ENCODE results near the gene KIAA1549.

Gene KIAA1549

DNA sequence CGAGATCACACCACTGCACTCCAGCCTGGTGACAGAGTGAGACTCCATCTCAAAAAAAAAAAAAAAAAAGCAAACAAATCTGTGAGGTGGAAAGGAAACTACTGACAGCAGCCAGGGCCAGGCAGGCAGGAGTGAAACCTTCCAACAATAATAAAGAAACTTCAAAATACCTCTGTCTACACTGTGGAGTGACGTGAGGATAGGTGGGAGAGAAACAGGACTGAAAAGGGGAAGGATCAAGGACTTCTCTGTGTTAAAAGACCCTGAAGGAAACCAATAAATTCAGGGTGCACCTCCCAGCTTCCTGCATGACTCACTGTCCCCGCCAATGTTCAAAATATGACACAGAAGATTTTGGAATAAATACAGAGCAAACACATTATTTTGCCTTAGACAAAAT, 82.9 kb downstream of the KIAA1549 start:
- DNase-seq (ENCODE audit: low read depth), result no peak
- TF ChIP-seq, protein P1, sequence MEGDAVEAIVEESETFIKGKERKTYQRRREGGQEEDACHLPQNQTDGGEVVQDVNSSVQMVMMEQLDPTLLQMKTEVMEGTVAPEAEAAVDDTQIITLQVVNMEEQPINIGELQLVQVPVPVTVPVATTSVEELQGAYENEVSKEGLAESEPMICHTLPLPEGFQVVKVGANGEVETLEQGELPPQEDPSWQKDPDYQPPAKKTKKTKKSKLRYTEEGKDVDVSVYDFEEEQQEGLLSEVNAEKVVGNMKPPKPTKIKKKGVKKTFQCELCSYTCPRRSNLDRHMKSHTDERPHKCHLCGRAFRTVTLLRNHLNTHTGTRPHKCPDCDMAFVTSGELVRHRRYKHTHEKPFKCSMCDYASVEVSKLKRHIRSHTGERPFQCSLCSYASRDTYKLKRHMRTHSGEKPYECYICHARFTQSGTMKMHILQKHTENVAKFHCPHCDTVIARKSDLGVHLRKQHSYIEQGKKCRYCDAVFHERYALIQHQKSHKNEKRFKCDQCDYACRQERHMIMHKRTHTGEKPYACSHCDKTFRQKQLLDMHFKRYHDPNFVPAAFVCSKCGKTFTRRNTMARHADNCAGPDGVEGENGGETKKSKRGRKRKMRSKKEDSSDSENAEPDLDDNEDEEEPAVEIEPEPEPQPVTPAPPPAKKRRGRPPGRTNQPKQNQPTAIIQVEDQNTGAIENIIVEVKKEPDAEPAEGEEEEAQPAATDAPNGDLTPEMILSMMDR (IDR thresholded peaks at IDR 0.05; ENCODE audit: low read depth, low read length, missing control alignments), result no peak
- H3K4me3 ChIP-seq (ENCODE audit: low read depth, low read length), result no peak overlapping the region
- in situ Hi-C loops (cut with HindIII; ENCODE audit: low sequenced_read_pairs), result no loop called here

DNA sequence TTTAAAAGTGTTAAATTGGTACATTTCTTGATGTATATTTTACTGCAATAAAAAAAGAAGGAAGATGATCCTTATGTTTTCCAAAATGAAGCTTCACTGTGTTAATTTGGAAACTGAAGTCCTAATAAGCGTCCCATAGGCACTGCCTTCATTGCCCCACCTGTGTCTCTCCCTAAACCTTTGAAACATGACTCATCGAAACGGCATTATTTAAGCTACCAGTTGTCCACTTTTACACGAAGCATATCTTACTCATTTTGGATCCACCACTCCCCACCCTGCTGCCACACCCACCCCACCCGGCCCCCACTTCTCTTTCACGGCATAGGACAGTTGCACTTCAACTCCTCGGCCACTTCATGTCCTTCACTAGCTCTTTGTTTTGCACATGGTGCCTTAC, 85.5 kb downstream of the KIAA1549 start:
- H3K4me3 ChIP-seq (ENCODE audit: low read depth, low read length), result no peak overlapping the region
- TF ChIP-seq, protein P1 (IDR thresholded peaks at IDR 0.05; ENCODE audit: low read depth, low read length, missing control alignments), result no peak
- no peak for DNase-seq (ENCODE audit: low read depth)
- in situ Hi-C loops (cut with HindIII; ENCODE audit: low sequenced_read_pairs), result no loop called here

DNA sequence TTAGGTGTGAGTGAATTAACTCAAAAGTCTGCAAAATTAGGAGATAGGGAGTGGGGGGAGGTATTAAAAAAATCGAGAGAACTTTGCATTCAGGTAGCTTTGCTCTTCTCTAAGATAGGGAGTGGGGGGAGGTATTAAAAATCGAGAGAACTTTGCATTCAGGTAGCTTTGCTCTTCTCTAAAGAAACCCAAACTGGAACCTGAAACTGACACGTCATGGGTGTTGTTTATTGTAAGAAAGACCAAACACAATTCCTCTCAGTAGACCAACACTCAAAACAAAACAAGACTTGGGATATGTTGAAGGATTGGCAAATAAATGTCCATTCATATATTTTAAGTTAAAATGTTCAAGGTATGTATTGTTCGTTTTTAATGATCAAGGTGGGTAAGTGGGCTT, 87.9 kb downstream of the KIAA1549 start:
- H3K4me3 ChIP-seq (ENCODE audit: low read depth, low read length), result no peak overlapping the region
- no peak for DNase-seq (ENCODE audit: low read depth)
- TF ChIP-seq, protein P1 (IDR thresholded peaks at IDR 0.05; ENCODE audit: low read depth, low read length, missing control alignments), result no peak
- in situ Hi-C loops (cut with HindIII; ENCODE audit: low sequenced_read_pairs), result loop anchor here (5.0 kb wide), 1 partner anchor 34 kb away; no protein-coding TSS in a partner anchor

DNA sequence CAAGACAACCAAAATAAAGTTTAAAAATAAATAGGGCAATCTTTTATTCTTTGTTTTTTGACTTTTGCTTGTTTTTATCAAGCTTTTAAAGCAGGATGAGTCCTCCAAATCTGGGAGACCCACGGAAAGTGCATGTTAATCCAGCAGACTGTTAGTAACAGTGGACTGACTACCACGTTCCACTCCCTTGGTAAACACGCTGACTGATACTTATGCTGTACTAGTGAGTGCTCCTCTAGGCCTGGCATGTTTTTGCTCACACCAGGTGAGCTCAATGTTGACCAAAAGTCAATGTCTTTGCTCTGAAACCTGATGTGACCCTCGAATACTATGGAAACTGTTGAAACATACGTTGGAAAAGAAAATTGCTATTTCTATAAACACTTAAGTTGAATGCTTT, 88.4 kb downstream of the KIAA1549 start:
- in situ Hi-C loops (cut with HindIII; ENCODE audit: low sequenced_read_pairs), result loop anchor here (5.0 kb wide), 1 partner anchor 34 kb away; no protein-coding TSS in a partner anchor
- no peak overlapping the region for H3K4me3 ChIP-seq (ENCODE audit: low read depth, low read length)
- TF ChIP-seq, protein P1 (IDR thresholded peaks at IDR 0.05; ENCODE audit: low read depth, low read length, missing control alignments), result no peak
- DNase-seq (ENCODE audit: low read depth), result no peak

DNA sequence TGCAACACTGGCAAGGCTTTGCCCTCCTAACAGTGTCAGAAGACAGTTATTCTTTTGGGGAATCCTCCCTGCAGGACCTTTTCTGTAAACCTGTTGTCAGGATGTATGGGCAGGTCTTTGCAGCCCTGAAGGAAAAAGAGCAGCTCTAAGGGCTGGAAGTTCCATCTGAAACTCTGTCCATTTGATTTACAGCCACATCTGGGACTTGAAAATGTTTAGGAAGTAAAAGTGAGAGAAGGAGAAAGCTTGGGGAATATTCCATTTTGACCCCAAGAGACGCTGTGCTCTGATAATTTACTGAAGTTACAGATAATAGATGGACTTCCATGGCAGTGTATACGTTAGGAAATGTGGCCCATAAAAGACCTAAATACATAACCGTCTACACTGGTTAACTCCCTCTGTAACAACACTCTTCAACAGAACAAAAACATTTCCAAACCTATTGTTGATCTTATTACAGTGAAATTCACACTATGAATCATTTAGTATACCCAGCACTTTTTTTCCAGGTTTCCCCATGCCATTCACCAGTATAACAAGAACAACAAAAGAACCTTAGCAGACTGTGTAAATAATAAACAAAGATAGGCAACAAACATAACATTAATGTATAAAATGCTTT, 89.1 kb downstream of the KIAA1549 start:
- TF ChIP-seq, protein P1 (IDR thresholded peaks at IDR 0.05; ENCODE audit: low read depth, low read length, missing control alignments), result no peak
- in situ Hi-C loops (cut with HindIII; ENCODE audit: low sequenced_read_pairs), result loop anchor here (5.0 kb wide), 1 partner anchor 35 kb away; no protein-coding TSS in a partner anchor
- no peak for DNase-seq (ENCODE audit: low read depth)
- H3K4me3 ChIP-seq (ENCODE audit: low read depth, low read length), result no peak overlapping the region

DNA sequence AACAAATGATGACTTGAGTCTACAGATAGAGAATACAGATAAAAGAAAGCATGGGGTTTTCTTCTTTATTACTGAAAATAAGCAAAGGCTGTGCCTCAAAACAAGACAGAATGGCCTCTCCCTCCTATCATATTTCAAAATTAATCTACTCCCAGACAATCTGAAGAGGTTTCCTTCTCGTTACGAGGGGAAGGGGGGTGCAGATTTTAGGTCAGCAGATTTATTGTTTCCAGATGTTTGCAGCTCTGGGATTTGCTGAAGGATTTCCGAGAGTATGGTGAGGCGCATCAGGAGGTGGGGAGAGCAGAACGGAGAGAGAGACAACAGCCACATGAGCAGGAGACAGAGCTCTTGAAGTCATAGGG, 89.8 kb downstream of the KIAA1549 start:
- no peak overlapping the region for H3K4me3 ChIP-seq (ENCODE audit: low read depth, low read length)
- in situ Hi-C loops (cut with HindIII; ENCODE audit: low sequenced_read_pairs), result loop anchor here (5.0 kb wide), 1 partner anchor 36 kb away; no protein-coding TSS in a partner anchor
- TF ChIP-seq, protein P1 (IDR thresholded peaks at IDR 0.05; ENCODE audit: low read depth, low read length, missing control alignments), result no peak
- DNase-seq (ENCODE audit: low read depth), result no peak
